GM21381 (cell line): Measurements from ENCODE around the gene HES3.

Source experiments
- ATAC-seq: cut with Tn5 transposase; IDR thresholded peaks from one replicate; pipeline ENCODE4 v1.9.1; 2021; ENCODE audit warnings: mild to moderate bottlenecking, moderate library complexity; ENCODE audit not compliant: unreplicated experiment

HES3 gene

GRCh38 chr1:6260961-6261614, 17.1 kb downstream of the HES3 start, which contains the start of gene GPR153:
TSS of gene GPR153 (minus strand) at chr1:6261098. CDS start at chr1:6254905, 6,193 bp downstream.
- no peak for ATAC-seq

GRCh38 chr1:6261615-6261995, 17.6 kb downstream of the HES3 start:
- ATAC-seq = no peak

- ATAC-seq = no peak
These were observed 18.8 kb downstream of the HES3 start for GRCh38 chr1:6262555-6263420.

DNA sequence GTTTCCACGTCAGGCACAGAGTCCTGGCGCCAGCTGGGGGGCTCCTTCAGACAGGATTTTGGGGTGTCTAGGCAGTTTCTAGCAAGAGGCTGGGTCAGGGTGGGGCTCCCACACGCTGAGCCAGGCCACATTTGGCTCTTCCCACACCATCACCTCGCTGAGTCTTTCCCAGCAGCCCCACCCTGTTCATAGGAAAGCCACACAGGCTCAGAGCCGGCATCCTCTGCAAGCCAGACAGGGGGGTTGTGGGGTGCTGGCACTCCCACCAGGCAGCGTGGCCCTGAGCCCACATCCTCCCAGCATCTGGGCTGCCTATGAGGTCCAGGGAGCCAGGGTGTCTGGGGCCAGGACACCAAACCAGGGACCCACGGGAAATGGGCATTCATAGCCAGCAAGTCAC, 19.7 kb downstream of the HES3 start:
- no peak for ATAC-seq

- no peak for ATAC-seq
These were observed 21.2 kb downstream of the HES3 start for GRCh38 chr1:6265151-6265550.

DNA sequence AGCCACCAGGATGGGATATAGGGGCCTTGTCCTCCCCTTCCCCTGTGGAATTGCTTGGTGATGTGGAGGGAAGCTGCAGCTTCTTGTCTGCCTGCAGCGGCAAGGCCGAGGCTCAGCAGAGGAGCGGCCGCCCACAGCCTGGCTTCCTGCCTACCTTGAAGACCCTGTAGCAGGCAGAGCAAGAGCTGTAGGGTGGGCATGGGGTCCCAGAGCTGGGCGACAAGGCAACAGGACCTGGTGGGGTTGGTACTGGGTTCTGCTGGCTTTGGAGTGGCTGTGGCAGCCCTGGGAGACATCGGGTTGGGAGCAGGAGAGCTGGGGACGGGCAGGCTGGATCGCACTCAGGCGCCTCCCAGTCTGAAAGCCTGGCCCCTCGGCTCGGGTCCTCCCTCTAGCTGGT, 22.7 kb downstream of the HES3 start:
- ATAC-seq = no peak

DNA sequence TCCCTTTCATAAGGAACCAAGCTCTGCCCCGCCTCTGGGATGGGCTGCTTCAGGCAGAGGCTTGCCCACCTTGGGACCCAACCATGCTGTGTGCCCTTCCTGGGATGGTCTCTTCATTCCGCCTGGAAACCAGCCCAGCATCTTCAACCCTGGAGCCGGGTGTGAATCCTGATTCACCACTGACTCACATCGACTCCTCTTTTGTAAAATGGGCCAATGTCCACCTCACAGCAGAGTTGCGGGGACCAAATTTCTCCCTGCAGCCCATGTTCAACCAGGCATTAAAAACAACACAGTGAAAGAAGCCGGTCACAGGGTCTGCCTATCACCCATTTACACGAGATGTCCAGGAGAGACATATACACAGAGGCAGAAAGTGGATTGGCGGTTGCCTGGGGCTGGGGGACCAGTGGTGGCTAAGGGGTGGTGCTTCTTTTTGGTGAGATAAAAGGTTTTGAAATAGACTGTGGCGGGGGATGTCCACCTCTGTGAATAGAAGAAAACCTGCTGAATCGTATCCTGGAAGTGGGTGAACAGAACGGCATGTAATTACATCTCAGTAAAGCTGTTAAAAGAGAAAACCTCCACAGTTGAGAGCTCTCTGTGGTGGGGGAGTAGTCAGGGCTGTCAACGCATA, 23.8 kb downstream of the HES3 start:
- ATAC-seq = no peak

DNA sequence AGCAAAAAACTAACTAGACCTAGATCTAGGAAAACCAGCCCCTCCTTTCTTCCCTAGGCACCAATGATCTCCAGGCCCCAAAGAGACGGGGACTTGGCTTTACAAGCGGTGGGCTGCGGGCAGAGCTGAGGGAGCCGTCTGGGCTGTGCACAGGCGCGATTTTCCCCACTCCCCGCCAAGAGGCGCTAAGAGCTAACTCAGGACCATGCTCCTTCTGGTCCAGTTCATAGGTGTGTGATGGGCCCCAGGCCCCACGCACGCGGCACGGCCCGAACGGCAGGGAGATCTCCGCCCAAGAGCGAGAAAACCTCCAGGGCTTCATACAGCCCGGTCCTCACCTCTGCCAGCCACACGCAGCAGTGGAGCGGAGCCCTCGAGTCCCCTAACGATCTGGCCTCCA, 24.4 kb downstream of the HES3 start:
- ATAC-seq = no peak

- ATAC-seq = no peak
These were observed 25.3 kb downstream of the HES3 start for GRCh38 chr1:6269296-6269695.

GRCh38 chr1:6269720-6270400, 25.9 kb downstream of the HES3 start:
- ATAC-seq = no peak

DNA sequence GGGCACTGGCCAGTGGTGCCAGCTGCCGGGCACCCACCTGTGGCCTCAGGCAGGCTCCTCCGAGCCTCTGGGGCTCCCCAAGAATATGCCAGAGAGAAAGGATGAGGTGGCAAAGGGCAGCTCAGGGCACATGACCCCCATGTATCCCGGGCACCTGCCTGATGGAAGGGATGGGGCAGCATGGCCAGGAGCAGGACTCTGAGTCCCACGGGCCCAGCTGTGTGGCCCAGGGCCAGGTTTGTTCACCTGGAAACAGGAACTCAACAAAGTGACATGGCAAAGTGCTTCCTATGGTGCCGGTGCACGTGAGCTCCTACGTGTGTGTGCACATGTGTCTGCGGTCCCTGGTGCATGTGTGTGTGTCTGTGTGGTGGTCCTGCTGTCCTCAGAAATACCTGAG, 26.4 kb downstream of the HES3 start:
- no peak for ATAC-seq

- ATAC-seq = no peak
These were observed 27.0 kb downstream of the HES3 start for GRCh38 chr1:6271006-6271405.

DNA sequence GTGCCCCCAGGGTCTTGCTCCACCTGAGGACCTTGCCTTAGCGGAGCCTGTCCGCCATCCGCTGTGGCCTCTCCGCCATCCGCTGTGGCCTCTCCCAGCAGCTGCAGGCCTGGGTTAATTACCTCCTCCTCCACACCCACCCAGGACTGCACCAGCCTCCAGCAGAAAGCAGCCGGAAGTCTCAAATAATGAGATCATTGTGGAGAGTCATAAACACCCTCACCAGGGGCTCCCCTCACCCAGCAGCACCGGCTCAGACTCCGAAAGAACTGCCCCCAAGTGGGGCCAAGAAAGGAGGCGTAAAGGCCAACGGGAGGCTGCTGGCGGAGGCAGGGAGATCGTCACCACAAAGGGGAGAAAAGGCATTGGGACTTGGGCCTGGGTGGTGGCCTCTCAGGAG, 27.6 kb downstream of the HES3 start:
- no peak for ATAC-seq

DNA sequence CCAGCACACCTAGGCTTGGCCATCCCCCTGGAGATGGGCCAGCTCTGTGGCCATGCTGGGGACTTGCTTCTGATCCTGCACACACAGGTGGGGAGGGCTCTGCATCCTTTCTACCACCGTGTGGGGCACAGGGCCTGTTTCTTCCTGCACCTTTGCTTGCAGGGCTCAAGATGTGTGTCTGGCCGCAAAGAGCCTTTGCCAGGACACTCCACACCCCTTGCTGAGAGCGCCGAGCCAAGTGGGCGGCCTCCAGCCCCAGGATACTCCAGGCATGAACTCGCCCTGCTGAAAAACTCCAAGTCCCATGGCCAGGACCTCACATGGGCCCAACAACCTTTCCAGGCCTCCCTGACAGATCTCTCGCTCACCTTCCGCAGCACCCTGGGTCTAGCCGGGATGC, 28.5 kb downstream of the HES3 start:
- ATAC-seq = no peak

DNA sequence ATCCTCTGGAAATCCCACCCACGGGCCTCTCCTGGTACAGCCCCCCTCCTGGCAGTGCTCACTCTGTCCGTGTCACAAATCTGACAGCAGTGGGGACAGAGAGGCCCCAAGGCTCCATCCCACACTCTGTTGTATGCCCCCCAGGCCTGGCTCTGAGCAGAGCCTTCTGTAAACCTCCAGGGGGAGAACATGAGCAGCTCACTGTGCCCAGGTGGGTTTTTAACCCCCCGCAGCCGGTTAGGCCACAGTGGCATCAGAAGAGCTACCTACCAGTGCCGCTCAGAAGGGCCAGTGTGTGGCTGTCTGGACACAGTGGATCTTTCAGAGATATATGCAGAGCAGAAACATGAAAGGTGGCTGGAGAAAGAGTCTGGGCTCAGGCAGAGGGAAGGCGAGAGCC, 28.9 kb downstream of the HES3 start:
- no peak for ATAC-seq

DNA sequence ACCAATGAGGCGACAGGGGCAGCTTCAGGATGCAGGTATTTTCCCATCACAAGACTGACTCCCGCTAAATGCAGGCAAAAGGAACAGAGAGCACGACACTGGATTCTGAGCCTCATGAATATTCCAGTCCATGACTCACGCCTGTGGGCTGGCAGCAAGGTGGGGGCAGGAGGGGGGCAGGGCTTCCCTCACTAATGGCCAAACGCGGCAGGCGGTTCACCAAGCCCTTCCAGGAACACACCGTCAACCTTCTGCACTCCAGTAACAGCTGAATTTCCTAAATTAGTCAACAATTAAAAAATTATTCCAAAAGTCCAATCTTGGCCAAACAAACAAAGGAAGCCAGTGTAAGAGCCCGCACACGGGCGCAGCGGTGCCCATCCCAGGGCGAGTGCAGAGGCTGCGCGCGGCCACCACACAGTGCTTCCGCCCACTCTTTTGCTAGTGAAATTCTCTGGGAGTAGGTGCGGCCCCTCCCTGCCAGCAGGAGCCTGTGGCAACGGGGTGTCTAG, 29.5 kb downstream of the HES3 start:
- no peak for ATAC-seq

DNA sequence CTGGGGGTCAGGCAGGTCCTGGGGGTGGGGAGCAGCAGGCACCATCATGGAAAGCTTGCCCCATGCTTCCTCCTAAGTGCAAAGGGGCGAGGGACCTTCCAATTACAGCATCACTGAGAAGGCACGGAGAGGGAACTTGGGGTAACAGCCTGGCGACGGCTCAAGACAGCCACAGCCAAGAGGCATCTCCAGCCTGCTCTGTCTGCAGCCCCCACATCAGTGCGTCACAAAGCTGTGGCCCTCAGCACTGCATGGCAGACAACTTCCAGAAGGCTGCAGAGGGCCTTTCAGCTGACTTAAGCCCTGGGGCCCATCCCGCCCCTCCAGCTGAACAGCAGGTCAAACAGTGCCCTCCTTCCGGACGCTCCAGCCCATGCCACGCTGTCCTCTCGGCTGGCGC, 30.1 kb downstream of the HES3 start:
- no peak for ATAC-seq

DNA sequence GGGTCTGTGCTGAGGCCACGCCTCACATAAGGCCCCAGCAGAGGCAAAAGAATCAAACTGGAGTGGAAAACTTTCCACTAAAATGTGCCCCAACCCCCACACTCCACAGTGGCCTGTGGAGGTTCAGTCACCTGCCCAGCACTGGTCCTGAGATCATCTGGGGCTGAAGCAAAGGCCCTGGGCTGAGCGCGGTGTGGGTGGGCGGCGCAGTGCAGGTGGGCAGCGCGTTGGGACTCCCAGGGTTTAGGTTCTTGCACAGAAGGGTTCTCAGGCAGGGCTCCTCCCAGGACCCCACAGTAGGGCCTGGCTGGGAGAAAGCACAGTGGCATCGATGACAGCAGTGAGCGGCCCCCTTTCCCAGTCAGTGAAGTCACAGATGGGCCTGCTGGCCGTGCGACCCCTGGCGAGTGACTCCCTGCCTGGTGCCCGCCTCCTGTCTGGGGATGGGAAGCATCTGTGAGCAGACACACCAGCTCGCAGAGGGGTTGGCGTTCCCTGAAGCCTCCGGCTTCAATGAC, 30.7 kb downstream of the HES3 start:
- ATAC-seq = no peak

DNA sequence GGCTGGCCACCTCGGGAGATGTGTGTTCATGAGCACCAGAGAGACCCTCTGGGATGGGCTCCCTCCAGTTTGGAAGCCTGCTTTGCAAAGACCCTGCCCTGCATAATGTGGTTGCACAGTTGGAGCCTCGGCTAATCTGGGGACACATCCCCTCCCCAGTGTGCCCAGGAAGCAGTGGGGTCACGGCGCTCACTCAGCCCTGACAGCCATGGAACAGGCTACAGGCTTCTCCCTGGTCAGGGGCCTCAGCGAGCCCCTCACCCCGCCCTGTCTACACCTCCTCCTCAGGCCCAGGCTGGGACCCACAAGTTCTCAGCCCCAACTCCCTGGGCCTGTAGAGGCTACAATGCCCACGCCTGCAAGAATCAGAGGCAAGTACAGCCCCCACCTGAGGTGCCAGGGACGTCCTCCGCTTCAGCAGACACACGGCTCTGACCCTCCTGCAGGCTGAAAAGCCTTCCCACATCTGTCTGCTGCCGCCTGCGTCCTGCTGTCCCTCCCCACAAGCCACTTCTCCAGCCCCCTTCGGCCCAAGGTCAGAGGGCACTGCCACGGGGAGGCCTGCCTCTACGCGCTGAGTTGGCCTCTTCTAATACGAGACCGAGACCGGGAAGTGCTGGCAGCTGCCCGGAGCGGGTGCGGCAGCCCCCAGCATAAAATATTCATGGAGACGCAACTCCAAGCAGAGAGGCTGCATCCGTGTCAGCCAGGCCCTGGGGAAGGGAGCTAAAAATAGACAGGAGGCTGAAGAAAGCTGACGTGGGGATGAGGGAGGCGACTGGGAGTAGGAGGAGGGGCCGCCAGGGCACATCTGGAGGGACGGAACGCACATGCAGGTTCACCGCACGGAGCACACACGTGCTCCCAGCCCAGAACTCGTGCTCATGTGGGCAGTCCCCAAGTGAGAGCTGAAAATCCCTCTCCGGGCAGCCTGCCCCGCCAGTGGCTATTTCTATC, 32.1 kb downstream of the HES3 start:
- ATAC-seq = no peak
